PC-9 (cell line): ENCODE data around the gene CCDC86. TPM values are rescaled to one million over a fixed set of nuclear protein-coding genes. Genes with fewer than 3 reads are reported as not detected.

Source experiments
- BruUV-seq: library from RNA; stranded (reverse); fragments of 400-500 nt; replicated peaks from 2 replicates; lab custom pipeline; 2021; lab: Mats Ljungman, UMichigan
- CTCF ChIA-PET: fragments of 300-600 bp; sonication (Branson Sonifier 250); formaldehyde crosslinking; loops from one replicate; lab custom pipeline; 2022; ENCODE audit warnings: antibody characterized with exemption; lab: Charles Lee
- POLR2A ChIA-PET: fragments of 300-600 bp; sonication (Branson Sonifier 250); formaldehyde crosslinking; loops from one replicate; lab custom pipeline; 2022; ENCODE audit warnings: antibody characterized with exemption; ENCODE audit not compliant: unreplicated experiment; lab: Charles Lee
- DNase-seq, 2 experiments: peaks; one replicate each; pipeline versions ENCODE4 v3.0.0 to v3.0.0-alpha.2; 2015 to 2022; ENCODE audit warnings: mixed read lengths in 1 of 2
- H2AFZ ChIP-seq: fragments of 200-600 bp; sonication (generic); 2 replicates; pipeline ENCODE4 v1.8.1; 2017; ENCODE audit warnings: antibody characterized with exemption
- H3F3A ChIP-seq: fragments of 200-600 bp; sonication (generic); 2 replicates; pipeline ENCODE4 v1.8.1; 2017; ENCODE audit warnings: antibody characterized with exemption, mild to moderate bottlenecking, low read depth; ENCODE audit not compliant: insufficient read depth
- H3K27ac ChIP-seq: fragments of 200-600 bp; sonication (generic); 2 replicates; pipeline ENCODE4 v1.6.1; 2016; ENCODE audit warnings: mixed run types
- H3K27me3 ChIP-seq: fragments of 200-600 bp; sonication (generic); 2 replicates; pipeline ENCODE4 v1.6.1; 2016; ENCODE audit warnings: low read depth, mixed run types; ENCODE audit not compliant: insufficient read depth
- H3K36me3 ChIP-seq: fragments of 200-600 bp; sonication (generic); 2 replicates; pipeline ENCODE4 v1.6.1; 2016; ENCODE audit warnings: low read depth, mixed run types
- H3K4me1 ChIP-seq: fragments of 200-600 bp; sonication (generic); replicated peaks from 2 replicates; pipeline ENCODE4 v1.6.1; 2016; ENCODE audit warnings: mixed run types; ENCODE audit not compliant: insufficient read depth
- H3K4me2 ChIP-seq: fragments of 200-600 bp; sonication (generic); 2 replicates; pipeline ENCODE4 v1.6.1; 2017; ENCODE audit warnings: mixed run types
- H3K4me3 ChIP-seq: fragments of 200-600 bp; sonication (generic); 2 replicates; pipeline ENCODE4 v1.6.1; 2016; ENCODE audit warnings: mixed run types
- H3K79me2 ChIP-seq: fragments of 200-600 bp; sonication (generic); 2 replicates; pipeline ENCODE4 v1.6.1; 2017; ENCODE audit warnings: low read depth, mixed run types
- H3K9me2 ChIP-seq: fragments of 200-600 bp; sonication (generic); 2 replicates; pipeline ENCODE4 v1.8.1; 2017; ENCODE audit warnings: mild to moderate bottlenecking; ENCODE audit not compliant: insufficient read depth
- H3K9me3 ChIP-seq: fragments of 200-600 bp; sonication (generic); 2 replicates; pipeline ENCODE4 v1.8.1; 2016; ENCODE audit warnings: low read depth; ENCODE audit not compliant: insufficient read depth
- H4K20me1 ChIP-seq: fragments of 200-600 bp; sonication (generic); 2 replicates; pipeline ENCODE4 v1.8.1; 2017; ENCODE audit not compliant: insufficient read depth
- EZH2 ChIP-seq: fragments of 200-600 bp; sonication (generic); IDR thresholded peaks from 2 replicates; pipeline ENCODE4 v1.8.0; 2017; ENCODE audit warnings: antibody characterized with exemption, low read depth
- intact Hi-C: fragments of 100-400 bp; cut with micrococcal nuclease; formaldehyde crosslinking; loops from one replicate; pipeline ENCODE4 v1.10.0; 2022; ENCODE audit not compliant: unreplicated experiment
- total RNA-seq: library from RNA; stranded (reverse); gene quantifications from 2 replicates; pipeline ENCODE4 v1.2.3, GENCODE V29; 2021
- TF ChIP-seq, protein P1 (sequence below): fragments of 200-600 bp; sonication (generic); conservative IDR thresholded peaks from 2 replicates; pipeline ENCODE4 v1.6.1; 2017; ENCODE audit warnings: mixed run types, antibody characterized with exemption, mild to moderate bottlenecking, moderate library complexity

The CCDC86 gene
- total RNA-seq, 1 experiment from 2014 or later: 35.6 TPM

DNA sequence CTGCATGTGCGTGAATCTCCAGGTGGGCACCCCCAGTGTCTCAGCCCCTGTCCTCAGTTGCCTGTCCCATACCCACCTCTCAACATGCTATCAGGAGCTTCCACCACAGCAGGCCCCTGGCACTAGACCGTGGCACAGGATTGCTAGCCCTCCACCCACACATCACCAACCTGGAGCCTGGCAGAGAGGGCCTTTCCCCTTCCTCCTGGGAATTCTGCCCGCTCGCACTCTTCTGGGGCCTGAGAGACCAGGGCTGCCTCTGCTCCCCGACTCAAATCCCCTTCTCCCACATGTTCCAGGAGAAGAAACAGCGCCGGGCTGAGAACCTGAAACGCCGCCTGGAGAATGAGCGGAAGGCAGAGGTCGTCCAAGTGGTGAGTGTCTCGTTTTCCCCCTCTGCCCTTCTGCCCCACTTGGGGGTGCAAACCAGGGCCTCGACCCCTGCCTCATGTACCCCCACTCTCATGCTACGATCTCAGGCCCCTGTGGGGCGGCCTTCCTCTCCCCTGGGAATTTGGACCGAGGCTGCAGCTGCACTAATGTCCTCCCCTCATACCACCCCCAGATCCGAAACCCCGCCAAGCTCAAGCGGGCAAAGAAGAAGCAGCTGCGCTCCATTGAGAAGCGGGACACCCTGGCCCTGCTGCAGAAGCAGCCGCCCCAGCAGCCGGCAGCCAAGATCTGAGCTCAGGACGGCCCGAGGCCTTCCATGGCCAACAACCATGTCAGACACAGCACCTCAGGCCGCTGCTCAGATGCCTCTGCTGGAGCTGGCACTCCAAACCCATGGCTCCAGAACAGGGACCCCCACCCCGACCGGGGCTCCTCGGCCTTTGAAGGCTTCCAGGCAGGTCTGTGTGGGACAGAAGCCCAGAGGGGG is 8.0 kb downstream of the CCDC86 start:
- H3K27ac ChIP-seq: no peak overlapping the region
- H3K9me2 ChIP-seq: no peaks in the 10 kb centered on the region
- H3K4me3 ChIP-seq: no peak overlapping the region
- no peak for TF ChIP-seq EZH2
- TF ChIP-seq, protein P1, sequence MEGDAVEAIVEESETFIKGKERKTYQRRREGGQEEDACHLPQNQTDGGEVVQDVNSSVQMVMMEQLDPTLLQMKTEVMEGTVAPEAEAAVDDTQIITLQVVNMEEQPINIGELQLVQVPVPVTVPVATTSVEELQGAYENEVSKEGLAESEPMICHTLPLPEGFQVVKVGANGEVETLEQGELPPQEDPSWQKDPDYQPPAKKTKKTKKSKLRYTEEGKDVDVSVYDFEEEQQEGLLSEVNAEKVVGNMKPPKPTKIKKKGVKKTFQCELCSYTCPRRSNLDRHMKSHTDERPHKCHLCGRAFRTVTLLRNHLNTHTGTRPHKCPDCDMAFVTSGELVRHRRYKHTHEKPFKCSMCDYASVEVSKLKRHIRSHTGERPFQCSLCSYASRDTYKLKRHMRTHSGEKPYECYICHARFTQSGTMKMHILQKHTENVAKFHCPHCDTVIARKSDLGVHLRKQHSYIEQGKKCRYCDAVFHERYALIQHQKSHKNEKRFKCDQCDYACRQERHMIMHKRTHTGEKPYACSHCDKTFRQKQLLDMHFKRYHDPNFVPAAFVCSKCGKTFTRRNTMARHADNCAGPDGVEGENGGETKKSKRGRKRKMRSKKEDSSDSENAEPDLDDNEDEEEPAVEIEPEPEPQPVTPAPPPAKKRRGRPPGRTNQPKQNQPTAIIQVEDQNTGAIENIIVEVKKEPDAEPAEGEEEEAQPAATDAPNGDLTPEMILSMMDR: no peak
- POLR2A ChIA-PET: no interaction called here
- no TSS peak for BruUV-seq
- H3K79me2 ChIP-seq: peaks cover 8% of the 10 kb centered on the region
- intact Hi-C loops: no loop called here
- H3K36me3 ChIP-seq: peaks cover 24% of the 10 kb centered on the region
- H3K4me1 ChIP-seq: no peaks in the 10 kb centered on the region; the same call in 1 of the 2 replicates
- H3F3A ChIP-seq: no peaks in the 10 kb centered on the region
- CTCF ChIA-PET: no interaction called here
- H2AFZ ChIP-seq: no peak overlapping the region
- H4K20me1 ChIP-seq: peaks cover 6% of the 10 kb centered on the region; the same call in 1 of the 2 replicates
- no peaks in the 10 kb centered on the region for H3K27me3 ChIP-seq
- H3K9me3 ChIP-seq: no peaks in the 10 kb centered on the region
- no peak overlapping the region for H3K4me2 ChIP-seq
- DNase-seq: no peak

DNA sequence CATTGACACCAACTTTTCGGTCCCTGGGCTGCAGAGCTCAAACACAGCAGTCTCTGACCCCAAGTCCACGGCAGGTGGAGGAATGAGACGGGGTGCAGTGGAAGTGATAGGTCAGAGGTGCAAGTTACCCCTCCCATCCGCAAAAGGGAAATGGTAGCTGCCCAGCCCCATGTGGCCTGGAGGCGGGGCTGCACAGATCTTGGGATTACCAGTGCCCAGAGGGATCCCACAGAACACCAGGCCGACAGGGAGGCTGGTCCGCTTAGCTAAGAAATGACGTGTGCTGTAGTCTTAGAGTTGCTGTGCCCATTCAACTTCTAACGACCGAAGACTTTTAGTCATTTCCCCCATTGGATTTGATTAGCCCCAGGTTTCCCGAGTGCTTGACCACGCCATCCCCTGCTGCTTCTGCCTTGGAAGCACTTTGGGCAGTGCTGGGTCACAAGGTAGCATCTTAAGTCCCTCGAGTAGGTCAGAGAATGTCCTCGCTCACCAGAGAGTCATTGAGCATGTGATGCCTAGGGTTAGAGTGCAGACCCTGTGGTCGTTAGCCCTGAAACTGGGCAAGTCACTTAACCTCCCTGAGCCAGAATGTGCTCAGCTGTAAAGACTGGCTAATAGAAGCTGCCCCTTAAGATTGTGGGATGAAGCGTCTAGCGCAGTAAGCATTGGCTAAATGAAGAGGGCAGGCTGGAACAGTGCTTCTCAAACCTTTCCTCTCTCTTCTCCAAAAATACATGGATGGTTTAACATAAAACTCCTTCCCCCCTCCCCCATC is 9.6 kb downstream of the CCDC86 start:
- H3K9me3 ChIP-seq: no peaks in the 10 kb centered on the region
- no peak overlapping the region for H3K27ac ChIP-seq
- POLR2A ChIA-PET: no interaction called here
- H3K4me2 ChIP-seq: no peak overlapping the region
- no peak for DNase-seq
- intact Hi-C loops: no loop called here
- H3K9me2 ChIP-seq: no peaks in the 10 kb centered on the region
- peaks cover 6% of the 10 kb centered on the region; the same call in 1 of the 2 replicates for H4K20me1 ChIP-seq
- H3K36me3 ChIP-seq: peaks cover 24% of the 10 kb centered on the region
- H3K27me3 ChIP-seq: no peaks in the 10 kb centered on the region
- no TSS peak for BruUV-seq
- no peaks in the 10 kb centered on the region for H3K4me1 ChIP-seq
- H3K79me2 ChIP-seq: no peaks in the 10 kb centered on the region
- TF ChIP-seq, protein P1: no peak
- TF ChIP-seq EZH2: no peak
- no peak overlapping the region for H3K4me3 ChIP-seq
- H3F3A ChIP-seq: no peaks in the 10 kb centered on the region
- CTCF ChIA-PET: no interaction called here
- no peak overlapping the region for H2AFZ ChIP-seq

DNA sequence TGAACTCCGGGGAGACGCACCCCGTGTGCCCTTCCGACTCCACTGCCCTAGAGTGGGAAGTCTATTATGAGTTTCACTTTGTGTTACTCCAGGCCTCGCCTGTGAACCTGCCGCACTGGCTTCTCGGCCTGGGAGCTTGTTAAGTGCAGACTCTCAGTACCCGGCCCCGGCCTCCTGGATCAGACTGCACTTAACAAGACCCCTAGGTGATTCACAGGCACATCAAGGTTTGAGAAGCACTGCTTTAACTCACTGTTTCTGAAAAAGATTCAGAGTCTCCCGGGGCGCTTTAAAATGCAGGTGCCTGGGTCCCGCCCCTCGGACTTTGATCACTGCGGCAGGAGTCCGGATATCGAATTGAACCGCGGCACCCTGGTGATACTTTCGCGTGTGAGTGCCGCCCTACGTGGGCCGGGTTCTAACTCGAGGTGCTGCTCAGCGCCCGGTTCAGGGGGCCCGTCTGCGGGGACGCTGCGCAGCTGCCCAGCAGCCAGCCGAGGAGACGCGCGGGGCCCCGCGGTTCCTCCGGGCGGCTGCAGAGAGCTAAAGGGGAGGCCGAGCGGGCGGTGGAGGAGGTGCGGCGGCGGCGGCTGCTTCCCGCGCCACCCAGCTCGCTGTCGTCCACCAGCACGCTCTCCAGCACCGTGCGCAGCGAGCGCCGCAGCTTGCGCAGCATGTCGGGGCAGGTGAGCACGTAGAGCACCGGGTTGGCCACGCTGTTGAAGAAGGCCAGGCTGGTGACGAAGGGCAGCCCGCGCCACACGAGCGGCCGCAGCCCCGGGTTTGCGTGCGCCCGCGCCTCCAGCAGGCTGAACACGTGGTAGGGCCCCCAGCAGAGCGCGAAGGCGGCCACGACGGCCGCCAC is 10.4 kb downstream of the CCDC86 start:
- POLR2A ChIA-PET: no interaction called here
- CTCF ChIA-PET: no interaction called here
- H3K9me2 ChIP-seq: no peaks in the 10 kb centered on the region
- H4K20me1 ChIP-seq: peaks cover under 1% of the 10 kb centered on the region; the same call in 1 of the 2 replicates
- peaks cover 24% of the 10 kb centered on the region for H3K36me3 ChIP-seq
- no peak overlapping the region for H3K4me2 ChIP-seq
- no peak overlapping the region for H2AFZ ChIP-seq
- intact Hi-C loops: no loop called here
- H3K27me3 ChIP-seq: no peaks in the 10 kb centered on the region
- no peaks in the 10 kb centered on the region for H3K4me1 ChIP-seq
- TF ChIP-seq, protein P1: no peak
- no peak for DNase-seq
- no peaks in the 10 kb centered on the region for H3K79me2 ChIP-seq
- H3F3A ChIP-seq: no peaks in the 10 kb centered on the region
- BruUV-seq: no TSS peak
- no peak overlapping the region for H3K4me3 ChIP-seq
- no peaks in the 10 kb centered on the region for H3K9me3 ChIP-seq
- H3K27ac ChIP-seq: no peak overlapping the region
